Measurements from ENCODE around the gene DKC1.

The DKC1 gene

DNA sequence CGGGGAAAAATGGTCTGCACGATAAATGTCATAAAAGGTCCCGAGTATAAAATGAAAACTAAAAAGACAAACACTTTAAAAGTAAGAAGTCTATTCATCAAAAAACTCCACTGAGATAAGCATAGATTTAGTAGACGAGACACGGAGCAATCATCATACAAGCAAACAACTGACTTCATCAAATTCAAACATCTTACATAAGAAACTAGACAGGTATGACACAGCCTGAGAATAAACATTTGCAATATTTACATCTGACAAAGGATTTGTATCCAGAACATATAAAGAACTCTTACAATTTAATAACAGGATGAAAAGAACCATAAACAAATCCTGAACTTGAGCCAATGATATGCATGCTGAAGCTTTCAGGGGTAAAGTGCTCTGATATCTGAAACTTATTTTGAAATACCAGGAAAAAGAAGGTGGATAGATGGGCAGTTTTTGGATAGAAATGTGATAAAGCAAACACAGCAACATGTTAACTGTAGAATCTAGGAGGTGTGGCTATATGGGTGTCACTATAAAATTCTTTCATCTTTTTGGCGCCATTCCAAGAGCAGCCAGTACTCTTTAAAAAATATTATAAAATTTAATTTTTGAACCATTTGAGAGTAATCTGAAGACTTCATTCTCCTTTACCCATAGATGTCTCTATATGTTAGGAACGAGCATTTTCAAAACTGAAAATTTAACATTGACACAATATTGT lies 30.6 kb downstream of the DKC1 start:
- Histone ChIP-seq H3K4me3 (ENCODE audit: low read depth, low read length) (no peak overlapping the region), H3K27ac (ENCODE audit: low read depth, low read length) (no peak overlapping the region), H3K4me1 (ENCODE audit: control insufficient read depth, insufficient read depth, low read length, unreplicated experiment) (peaks cover 15% of the 10 kb centered on the region), H3K36me3 (ENCODE audit: insufficient read depth, low read length) (no peaks in the 10 kb centered on the region), H3K79me2 (ENCODE audit: control insufficient read depth, insufficient read depth, low read length, unreplicated experiment) (peaks cover 5% of the 10 kb centered on the region), H3K27me3 (ENCODE audit: insufficient read depth, low read length) (no peaks in the 10 kb centered on the region), H2AFZ (ENCODE audit: low read length, unreplicated experiment) (no peak overlapping the region)

DNA sequence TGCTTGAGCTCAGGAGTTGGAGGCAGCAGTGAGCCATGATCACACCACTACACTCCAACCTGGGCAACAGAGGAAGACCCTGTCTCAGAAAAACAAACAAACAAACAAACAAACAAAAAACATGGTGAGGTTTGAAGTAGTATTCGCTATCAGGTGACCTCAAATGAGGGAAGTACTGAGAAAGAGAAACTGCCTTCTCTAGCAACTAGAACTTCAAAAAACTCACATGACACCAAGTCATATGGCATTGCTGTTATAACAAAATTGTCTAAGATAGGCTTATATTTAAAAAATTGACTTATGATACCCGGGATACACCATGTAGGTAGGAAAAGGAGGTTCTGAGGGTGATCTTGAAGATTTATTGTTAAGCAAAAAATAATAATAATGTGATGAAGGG lies 32.4 kb downstream of the DKC1 start:
- Histone ChIP-seq H2AFZ (ENCODE audit: low read length, unreplicated experiment) (no peak overlapping the region), H3K79me2 (ENCODE audit: control insufficient read depth, insufficient read depth, low read length, unreplicated experiment) (peaks cover 7% of the 10 kb centered on the region), H3K36me3 (ENCODE audit: insufficient read depth, low read length) (no peaks in the 10 kb centered on the region), H3K4me1 (ENCODE audit: control insufficient read depth, insufficient read depth, low read length, unreplicated experiment) (peaks cover 26% of the 10 kb centered on the region), H3K27me3 (ENCODE audit: insufficient read depth, low read length) (no peaks in the 10 kb centered on the region), H3K27ac (ENCODE audit: low read depth, low read length) (no peak overlapping the region), H3K4me3 (ENCODE audit: low read depth, low read length) (no peak overlapping the region)

DNA sequence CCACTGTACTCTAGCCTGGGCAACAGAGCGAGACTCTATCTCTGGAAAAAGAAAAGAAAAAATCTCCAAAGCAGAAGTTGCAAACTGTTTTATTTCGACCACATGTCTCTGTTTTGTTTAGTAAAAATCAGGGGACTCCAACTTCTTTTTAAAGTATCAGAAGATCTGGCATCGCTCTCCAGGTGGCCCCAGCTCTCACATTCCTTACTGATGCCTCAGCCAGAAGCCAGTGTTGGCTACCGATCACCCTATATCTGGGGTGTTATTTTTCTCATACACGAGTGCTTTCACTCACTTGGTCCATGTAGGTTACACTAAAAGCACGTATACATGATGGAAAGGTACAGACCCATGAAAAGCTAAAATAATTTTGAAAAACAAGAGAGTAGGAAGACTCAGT lies 34.3 kb downstream of the DKC1 start:
- peaks cover 38% of the 10 kb centered on the region for H3K4me1 ChIP-seq (ENCODE audit: control insufficient read depth, insufficient read depth, low read length, unreplicated experiment)
- no peaks in the 10 kb centered on the region for H3K36me3 ChIP-seq (ENCODE audit: insufficient read depth, low read length)
- no peak overlapping the region for H3K4me3 ChIP-seq (ENCODE audit: low read depth, low read length)
- no peaks in the 10 kb centered on the region for H3K27me3 ChIP-seq (ENCODE audit: insufficient read depth, low read length)
- no peak overlapping the region for H3K27ac ChIP-seq (ENCODE audit: low read depth, low read length)
- H2AFZ ChIP-seq (ENCODE audit: low read length, unreplicated experiment), result no peak overlapping the region
- H3K79me2 ChIP-seq (ENCODE audit: control insufficient read depth, insufficient read depth, low read length, unreplicated experiment), result peaks cover 10% of the 10 kb centered on the region

DNA sequence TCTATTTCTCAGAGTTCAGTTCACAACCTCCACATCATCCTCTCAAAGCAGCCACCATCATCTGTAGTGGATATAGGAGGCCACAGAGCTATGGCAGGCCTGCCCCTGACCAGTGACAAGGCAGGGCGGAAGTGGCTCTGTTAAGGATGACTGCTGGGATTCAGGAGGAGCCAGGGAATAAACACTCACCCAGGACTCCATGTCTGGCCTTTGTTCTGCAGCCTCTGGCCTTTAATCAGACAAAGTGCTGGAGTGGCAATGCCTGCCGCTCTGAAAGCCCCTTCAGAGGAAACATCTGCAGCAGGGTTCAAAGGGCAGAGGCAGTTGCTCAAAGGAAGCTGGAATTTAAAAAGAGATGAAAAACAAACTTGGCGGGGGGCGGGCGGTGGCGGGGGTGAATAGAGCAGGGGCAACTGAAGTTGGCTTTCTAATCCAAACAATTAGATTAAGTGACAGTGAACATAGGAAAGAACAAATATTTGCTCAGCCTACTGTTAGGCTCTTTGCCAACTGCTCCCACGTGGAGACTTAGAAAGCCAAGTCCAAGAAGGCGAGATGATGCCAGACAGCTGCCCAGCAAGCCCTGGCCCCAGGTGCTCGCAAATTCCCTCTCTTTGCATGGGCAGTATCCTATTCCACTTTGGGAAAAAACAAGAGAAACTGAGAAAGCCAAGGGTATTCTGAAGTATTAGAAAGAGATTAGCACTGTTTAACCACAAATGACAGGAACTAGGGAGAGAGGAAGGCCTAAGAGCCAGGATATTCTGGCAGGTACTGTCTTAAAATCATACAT lies 37.1 kb downstream of the DKC1 start:
- H3K27ac ChIP-seq (ENCODE audit: low read depth, low read length), result peak overlapping the region; percentile 94
- peaks cover 49% of the 10 kb centered on the region for H3K4me1 ChIP-seq (ENCODE audit: control insufficient read depth, insufficient read depth, low read length, unreplicated experiment)
- no peaks in the 10 kb centered on the region for H3K27me3 ChIP-seq (ENCODE audit: insufficient read depth, low read length)
- H3K4me3 ChIP-seq (ENCODE audit: low read depth, low read length), result no peak overlapping the region
- peaks cover 12% of the 10 kb centered on the region for H3K79me2 ChIP-seq (ENCODE audit: control insufficient read depth, insufficient read depth, low read length, unreplicated experiment)
- no peaks in the 10 kb centered on the region for H3K36me3 ChIP-seq (ENCODE audit: insufficient read depth, low read length)
- no peak overlapping the region for H2AFZ ChIP-seq (ENCODE audit: low read length, unreplicated experiment)

DNA sequence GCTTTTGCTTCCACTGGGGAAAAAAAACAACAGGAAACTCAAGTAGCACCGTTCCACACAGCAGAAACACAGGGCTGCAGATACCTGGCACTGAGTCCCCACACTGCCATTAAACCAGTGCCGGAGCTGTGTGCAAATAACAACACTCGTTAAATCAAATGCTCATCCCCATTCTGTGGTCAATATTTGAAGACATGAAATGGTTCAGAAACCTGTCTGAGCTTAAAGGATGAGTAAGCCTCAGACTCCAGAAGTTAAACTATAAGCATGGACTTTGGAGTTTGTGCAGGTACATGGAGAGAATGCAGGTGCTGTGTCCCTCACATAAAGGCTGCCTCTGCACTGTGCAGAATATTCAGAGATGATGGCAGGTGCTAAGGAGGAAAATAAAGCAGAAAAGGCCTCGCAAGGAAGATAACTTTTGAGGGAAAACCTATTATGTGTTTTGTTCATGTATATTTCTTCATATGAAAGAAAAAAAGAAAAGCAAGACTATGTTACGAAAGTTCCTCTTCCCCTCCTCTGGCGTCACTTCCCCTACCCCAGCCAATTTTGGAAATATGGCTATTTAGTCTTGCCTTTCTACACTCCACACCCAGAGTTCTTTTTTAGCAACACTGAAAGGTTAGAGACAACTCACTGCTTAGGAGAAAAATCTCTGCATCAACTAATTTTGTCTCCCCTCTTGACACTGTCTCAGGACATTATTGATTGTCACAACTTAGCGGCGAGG lies 38.0 kb downstream of the DKC1 start:
- Histone ChIP-seq H3K4me3 (ENCODE audit: low read depth, low read length) (no peak overlapping the region), H3K79me2 (ENCODE audit: control insufficient read depth, insufficient read depth, low read length, unreplicated experiment) (peaks cover 12% of the 10 kb centered on the region), H2AFZ (ENCODE audit: low read length, unreplicated experiment) (no peak overlapping the region)

DNA sequence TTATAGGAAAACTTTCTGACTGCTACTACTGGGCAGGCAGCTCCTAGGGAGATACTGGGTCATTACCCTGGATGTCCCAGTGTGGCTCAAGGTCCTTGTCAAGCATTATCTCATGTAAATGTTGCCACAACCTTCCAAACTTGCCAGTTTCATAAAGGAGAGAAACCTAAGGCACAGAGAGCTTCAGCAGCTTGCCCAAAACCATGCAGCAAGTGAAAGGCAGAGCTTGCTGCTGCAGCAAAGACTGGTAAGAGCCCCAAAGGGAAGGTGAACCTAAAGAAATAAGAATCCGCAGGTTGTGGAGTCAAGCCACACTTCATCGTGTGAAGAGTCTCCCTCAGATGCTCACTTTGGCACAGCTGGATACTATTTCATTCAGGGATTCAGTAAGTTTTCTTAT lies 40.3 kb downstream of the DKC1 start:
- peaks cover 41% of the 10 kb centered on the region for H3K4me1 ChIP-seq (ENCODE audit: control insufficient read depth, insufficient read depth, low read length, unreplicated experiment)
- H3K27ac ChIP-seq (ENCODE audit: low read depth, low read length), result no peak overlapping the region
- no peak overlapping the region for H2AFZ ChIP-seq (ENCODE audit: low read length, unreplicated experiment)
- no peaks in the 10 kb centered on the region for H3K27me3 ChIP-seq (ENCODE audit: insufficient read depth, low read length)
- H3K36me3 ChIP-seq (ENCODE audit: insufficient read depth, low read length), result no peaks in the 10 kb centered on the region
- H3K79me2 ChIP-seq (ENCODE audit: control insufficient read depth, insufficient read depth, low read length, unreplicated experiment), result peaks cover 7% of the 10 kb centered on the region
- H3K4me3 ChIP-seq (ENCODE audit: low read depth, low read length), result no peak overlapping the region

More for the DNA sequence above, 38.0 kb downstream of the DKC1 start:
- Histone ChIP-seq H3K4me1 (ENCODE audit: control insufficient read depth, insufficient read depth, low read length, unreplicated experiment) (peaks cover 49% of the 10 kb centered on the region), H3K36me3 (ENCODE audit: insufficient read depth, low read length) (no peaks in the 10 kb centered on the region), H3K27me3 (ENCODE audit: insufficient read depth, low read length) (no peaks in the 10 kb centered on the region), H3K27ac (ENCODE audit: low read depth, low read length) (peak overlapping the region; percentile 94)

DNA sequence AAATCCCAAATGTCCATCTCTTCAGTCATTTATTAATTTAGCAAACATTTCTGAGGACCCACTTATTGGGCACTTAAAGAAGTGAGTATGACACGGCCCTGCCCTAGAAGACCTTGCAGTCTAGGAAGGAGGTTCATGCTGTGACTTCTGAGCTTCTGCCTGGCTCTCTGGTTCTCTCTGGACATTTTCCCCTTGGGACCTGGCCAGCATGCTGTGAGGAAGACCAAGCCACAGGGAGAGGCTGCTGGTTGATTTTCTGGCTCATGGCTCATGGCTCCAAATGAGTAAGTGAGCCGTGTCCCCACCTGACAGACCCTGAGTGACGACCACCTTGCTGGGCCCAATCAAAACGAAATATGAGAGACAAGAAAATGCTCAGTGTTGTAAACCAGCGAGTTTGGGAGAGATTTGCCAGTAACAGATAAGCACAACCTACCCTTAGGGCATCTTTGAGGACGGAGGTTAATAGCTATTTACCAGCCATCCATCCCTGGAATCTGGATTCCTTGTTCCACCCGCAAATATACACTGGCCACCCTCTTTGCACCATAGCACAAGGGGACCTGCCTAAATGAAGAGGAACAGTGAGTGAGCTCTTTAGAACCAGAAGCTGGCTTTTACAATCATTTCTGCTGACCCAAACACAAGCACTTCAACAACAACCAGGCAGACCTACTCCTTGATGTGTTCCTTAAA lies 41.7 kb downstream of the DKC1 start:
- Histone ChIP-seq H3K27ac (ENCODE audit: low read depth, low read length) (no peak overlapping the region), H3K36me3 (ENCODE audit: insufficient read depth, low read length) (no peaks in the 10 kb centered on the region), H3K79me2 (ENCODE audit: control insufficient read depth, insufficient read depth, low read length, unreplicated experiment) (peaks cover 5% of the 10 kb centered on the region), H3K4me1 (ENCODE audit: control insufficient read depth, insufficient read depth, low read length, unreplicated experiment) (peaks cover 34% of the 10 kb centered on the region), H2AFZ (ENCODE audit: low read length, unreplicated experiment) (peak overlapping the region; percentile 81), H3K27me3 (ENCODE audit: insufficient read depth, low read length) (no peaks in the 10 kb centered on the region), H3K4me3 (ENCODE audit: low read depth, low read length) (peak overlapping the region; percentile 90)

DNA sequence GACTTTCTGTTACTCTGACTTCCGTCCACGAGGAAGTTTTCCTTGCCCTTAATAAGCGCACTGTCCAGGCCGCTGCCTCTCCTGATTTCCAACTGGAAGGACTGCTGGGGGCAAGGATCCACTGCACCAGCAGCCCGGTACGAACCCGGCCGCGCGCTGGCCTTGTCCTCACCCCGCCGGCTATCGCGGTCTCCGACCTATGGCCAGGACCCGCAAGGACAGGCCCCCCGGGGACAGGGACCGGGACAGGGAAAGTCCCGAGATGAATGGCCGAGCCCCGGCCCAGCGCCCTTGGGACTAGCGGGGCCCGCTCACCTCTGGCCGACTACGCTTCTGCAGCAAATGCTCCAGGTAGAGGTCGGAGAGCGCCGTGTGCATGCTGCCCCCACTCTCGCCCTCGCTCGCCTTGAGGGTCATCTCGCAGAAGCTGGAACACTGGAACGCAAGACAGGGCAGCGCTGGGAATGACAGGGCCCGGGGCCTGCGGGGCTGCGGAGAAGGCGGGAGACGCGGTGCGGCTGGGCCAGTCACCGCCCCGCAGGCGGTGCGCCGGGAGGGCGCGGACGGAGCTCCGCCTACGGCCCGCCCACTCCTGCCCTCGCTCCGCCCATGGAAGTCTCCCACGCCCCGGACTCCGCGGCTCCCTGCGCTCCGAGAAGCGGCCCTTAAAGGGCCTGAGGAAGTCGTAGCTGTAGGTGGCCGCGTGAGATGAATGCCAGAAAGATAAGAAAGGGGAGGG lies 42.5 kb downstream of the DKC1 start, which contains the start of gene MPP1:
TSS of gene MPP1 (minus strand) at position 529 of the 739 bp plus-strand sequence. CDS start at position 417, 112 bp downstream.
- peak within 1 kb of the TSS; percentile 90 for H3K4me3 ChIP-seq (ENCODE audit: low read depth, low read length)
- H3K27ac ChIP-seq (ENCODE audit: low read depth, low read length), result peak within 1 kb of the TSS; percentile 9; the same call in 1 of the 2 replicates
- no peaks in the 10 kb centered on the region for H3K27me3 ChIP-seq (ENCODE audit: insufficient read depth, low read length)
- peaks cover 26% of the 10 kb centered on the region for H3K4me1 ChIP-seq (ENCODE audit: control insufficient read depth, insufficient read depth, low read length, unreplicated experiment)
- H2AFZ ChIP-seq (ENCODE audit: low read length, unreplicated experiment), result peak within 1 kb of the TSS; percentile 98
- peaks cover 5% of the 10 kb centered on the region for H3K79me2 ChIP-seq (ENCODE audit: control insufficient read depth, insufficient read depth, low read length, unreplicated experiment)
- H3K36me3 ChIP-seq (ENCODE audit: insufficient read depth, low read length), result no peaks in the 10 kb centered on the region

DNA sequence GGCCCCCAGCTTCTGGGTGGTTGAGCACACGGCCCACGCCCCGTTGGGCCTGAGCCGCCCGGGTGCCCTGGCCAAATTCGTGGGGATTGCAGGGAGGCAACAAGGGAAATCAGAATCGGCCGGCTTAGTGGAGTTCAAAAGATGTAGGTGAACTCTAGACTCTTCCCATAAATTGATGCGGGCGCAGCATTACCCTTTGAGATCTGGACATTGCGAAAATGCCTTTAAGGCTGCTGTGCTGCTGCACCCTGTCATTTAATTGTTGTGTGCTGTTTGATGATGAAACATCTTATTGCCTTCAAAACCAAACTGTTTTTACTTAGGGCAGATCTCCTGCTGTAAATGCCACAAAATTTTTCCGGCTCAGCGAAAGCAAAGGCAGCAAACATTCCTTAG lies 43.0 kb downstream of the DKC1 start:
- H3K4me3 ChIP-seq (ENCODE audit: low read depth, low read length), result peak overlapping the region; percentile 90
- peaks cover 21% of the 10 kb centered on the region for H3K4me1 ChIP-seq (ENCODE audit: control insufficient read depth, insufficient read depth, low read length, unreplicated experiment)
- H3K27me3 ChIP-seq (ENCODE audit: insufficient read depth, low read length), result no peaks in the 10 kb centered on the region
- no peaks in the 10 kb centered on the region for H3K36me3 ChIP-seq (ENCODE audit: insufficient read depth, low read length)
- H2AFZ ChIP-seq (ENCODE audit: low read length, unreplicated experiment), result peak overlapping the region; percentile 98
- peaks cover 5% of the 10 kb centered on the region for H3K79me2 ChIP-seq (ENCODE audit: control insufficient read depth, insufficient read depth, low read length, unreplicated experiment)
- H3K27ac ChIP-seq (ENCODE audit: low read depth, low read length), result peak overlapping the region; percentile 9; the same call in 1 of the 2 replicates

Data from ACC112 (cell line).